GM19372 (cell line): Measurements from ENCODE around the gene RNF126.

ENCODE experiments used
- ATAC-seq: cut with Tn5 transposase; IDR thresholded peaks from one replicate; pipeline ENCODE4 v1.9.1; 2021; ENCODE audit warnings: mild to moderate bottlenecking, low read depth, moderate library complexity; ENCODE audit not compliant: unreplicated experiment

RNF126 gene

DNA sequence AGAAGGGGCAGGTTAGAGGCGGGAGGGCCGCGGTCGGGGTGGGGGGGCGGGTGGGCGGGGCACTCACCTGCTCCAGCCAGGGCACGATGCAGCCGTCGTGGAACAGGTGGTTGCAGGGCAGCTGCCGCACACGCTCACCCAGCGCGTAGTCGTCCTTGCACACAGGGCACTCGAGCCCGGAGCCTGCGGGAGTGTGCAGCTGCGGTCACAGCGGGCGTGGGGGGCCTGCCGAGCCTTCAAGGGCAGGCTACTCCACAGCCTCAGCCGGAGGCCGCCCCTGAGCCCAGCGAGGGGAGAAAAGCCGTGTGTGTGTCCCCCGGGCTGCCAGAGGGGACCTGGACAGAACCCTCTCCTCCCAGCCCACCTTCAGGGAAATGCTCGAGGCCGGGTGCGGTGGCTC, 14.7 kb downstream of the RNF126 start:
- ATAC-seq: no peak

DNA sequence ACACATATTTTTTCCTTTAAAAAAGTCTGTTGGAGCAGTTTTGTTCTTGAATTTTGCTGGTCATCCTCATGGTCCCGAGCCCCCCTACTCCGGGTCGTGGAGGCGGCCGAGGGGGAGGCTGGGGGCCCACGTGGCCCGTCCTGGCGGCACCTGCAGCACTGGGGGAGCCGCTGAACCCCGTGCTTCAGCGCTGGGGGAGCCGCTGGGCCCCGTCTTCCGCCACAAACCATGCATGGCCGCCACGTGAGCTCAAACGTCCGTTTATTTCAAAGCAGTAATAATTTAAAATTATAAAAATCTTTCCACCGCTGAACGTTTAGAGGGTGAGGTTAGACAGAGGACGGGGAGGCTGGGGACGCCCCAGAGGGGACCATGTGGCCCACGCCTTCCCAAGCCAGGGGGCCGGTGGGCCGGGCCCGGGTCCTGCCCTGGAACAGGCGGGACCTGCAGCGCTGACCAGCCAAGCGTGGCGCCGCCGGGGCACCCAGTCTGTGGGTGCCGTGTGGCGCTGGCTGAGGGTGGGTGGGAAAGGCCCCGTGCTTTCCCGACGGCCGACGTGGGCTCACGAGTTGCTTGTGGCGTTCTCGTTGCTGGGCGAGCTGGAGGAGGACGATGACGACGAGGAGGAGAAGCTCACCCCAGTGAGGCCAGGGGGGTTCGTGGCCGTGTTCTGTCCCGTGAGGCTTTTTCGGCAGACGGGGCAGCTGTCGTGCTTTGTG, 15.3 kb downstream of the RNF126 start:
- ATAC-seq: no peak

DNA sequence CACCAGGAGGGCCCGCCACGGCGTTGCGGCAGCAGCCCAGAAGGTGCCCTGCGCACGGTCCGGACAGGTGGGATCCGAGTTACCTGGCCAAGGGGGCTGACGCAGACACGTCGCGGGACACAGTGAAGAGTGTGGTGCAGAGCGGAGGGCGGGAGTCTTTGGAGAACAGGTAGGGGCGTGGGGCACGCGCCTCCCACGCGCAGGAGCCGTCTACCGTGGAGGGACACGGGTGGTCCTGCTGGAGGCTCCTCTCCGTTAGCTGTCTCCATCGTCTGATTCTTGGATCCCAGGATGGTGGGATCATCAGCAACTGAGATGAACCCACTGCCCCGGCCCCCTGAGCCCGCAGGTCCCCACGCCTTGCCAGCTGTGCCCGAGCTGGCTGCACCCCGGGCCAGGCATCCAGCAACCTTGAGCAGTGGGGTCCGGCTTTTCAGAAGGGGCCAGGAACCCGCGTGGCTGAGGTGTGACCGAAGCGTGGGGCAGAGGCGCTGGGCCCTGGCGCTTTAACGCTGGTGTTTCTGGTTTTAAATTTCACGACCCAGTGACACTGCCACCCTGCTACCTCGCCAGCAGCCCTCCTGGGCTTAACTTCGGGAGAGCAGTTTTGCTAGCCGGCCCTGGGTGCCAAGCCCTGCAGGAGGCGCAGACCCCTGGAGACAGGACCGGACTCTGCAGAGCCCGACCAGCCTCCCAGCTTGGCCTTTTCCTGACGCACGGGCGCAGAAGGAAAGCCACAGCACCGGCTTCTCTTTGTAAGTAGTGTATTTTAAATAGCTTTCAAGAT, 16.0 kb downstream of the RNF126 start:
- no peak for ATAC-seq

DNA sequence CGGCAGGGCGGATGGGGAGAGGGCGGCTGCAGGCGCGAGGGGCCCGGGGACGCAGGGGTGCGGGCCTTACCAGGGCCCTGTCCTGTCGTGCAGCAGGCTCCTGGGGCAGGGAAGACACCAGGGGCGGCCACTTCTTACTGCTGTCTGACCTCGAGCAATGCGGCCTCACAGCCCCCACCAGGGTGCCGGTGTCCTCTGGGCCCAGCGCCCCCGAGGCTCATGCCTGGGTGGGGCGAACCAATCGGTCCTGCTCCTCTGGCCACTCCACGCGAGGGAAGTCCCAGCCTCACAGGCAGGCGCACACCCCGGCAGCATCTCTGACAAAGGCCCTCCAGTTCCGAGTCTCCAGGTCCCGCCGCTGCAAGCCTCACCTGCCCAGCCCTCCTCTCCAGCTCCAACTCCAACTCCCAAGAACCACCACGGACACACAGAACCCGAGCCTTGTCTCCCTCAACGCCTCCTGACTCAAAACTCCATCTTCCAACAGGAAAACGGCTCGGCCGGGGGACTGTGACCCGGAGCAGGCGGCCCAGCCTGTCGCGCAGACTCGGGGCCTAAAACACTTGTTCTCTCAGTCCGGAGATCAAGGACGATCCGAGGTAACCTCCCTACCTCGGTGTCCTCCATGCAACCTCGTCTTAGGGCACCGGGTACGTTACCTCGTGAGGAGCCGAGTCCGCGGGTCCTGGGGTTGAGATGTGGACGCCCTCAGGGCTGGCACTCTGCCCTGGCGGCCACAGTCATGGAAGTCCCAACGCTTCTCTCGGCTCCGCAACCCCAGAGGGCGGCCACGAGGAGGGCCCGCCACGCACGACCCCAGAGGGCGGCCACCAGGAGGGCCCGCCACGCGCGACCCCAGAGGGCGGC, 16.9 kb downstream of the RNF126 start:
- ATAC-seq: no peak

DNA sequence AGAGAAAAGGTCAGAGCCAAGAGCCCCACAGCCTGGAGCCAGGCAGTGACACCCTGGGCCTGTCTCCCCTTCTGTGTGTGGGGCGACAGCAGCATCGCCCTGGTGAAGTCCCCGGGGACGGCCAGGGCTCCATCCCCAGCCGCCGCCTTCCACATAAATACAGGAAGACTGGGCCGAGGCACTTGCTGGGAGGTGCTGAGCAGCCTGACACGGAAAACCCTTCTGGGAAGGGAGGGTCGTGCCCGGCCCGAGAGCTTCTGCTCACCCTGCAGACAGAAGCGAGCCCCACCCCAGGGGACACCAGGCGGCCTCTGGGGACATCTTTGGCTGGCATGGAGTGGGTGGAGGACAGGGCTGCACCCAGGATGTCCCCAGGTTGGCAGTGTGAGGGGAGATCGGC, 18.2 kb downstream of the RNF126 start:
- ATAC-seq: no peak

DNA sequence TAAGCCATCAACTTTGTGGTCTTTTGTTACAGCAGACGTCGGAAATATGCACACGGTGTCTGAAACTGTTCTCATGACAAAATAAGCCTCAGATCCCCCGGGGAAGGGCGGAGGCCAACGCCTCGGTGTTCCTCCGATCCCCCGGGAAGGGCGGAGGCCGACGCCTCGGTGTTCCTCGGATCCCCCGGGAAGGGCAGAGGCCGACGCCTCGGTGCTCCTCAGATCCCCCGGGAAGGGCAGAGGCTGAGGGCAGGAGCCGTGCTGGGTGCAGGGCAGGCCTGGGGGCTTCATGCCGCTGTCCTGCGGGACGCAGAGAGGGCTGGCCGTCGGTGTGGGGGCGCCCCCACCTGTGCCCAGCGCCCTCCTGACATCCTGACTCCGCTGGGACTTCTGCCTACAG, 18.7 kb downstream of the RNF126 start:
- ATAC-seq: no peak

DNA sequence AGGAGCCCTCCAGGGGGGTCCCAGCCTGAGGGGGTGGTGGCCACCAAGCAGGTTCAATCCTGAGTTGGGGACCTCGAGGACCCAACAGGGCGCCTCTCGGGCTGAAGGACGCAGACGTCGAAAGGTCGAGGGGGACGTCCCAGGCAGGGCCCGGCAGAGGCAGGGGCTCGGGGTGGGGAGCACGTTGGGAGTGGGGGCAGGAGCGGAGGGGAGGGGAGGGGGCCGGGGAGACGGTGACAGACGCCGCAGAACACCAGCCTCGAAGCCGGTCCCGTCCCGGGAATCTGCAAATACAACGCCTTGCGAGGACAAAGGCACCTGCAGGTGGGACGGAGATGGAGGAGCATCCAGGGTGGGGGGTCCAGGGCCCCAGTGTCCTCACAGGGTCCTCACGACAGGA, 19.3 kb downstream of the RNF126 start:
- ATAC-seq: no peak

DNA sequence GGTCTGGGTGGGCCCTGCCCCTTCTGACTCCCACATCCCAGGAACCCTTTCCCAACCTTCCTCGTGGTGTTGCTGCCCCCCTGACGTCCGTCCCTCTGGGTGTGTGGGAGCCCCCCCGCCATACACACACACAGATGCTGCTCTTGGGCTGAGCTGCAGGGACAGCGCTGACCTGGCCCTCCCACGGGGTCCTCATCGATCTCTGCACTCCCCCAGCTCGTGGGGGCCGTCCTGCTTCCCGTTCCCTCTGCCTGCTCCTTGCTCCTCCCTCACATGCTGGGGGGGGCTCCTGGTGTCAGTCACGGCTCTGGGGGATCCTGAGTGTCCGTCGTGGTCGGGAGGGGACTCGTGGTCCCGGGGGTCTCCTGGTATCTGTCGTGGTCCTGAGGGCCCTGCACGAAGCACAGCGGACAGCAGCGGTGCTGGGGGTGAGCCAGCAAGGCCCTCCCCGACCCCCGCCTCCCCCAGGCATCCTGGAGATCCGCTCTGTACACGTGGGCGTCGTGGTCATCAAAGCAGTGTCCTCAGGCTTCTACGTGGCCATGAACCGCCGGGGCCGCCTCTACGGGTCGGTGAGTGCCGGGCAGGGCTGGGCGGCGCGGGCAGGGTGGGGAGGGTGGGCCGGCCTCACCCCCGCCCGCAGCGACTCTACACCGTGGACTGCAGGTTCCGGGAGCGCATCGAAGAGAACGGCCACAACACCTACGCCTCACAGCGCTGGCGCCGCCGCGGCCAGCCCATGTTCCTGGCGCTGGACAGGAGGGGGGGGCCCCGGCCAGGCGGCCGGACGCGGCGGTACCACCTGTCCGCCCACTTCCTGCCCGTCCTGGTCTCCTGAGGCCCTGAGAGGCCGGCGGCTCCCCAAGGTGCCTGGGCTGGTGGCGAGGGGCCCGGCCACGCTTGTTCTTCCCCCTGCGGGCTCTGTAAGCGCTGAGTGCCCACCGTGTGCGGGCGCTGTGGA, 20.0 kb downstream of the RNF126 start:
- ATAC-seq: no peak

DNA sequence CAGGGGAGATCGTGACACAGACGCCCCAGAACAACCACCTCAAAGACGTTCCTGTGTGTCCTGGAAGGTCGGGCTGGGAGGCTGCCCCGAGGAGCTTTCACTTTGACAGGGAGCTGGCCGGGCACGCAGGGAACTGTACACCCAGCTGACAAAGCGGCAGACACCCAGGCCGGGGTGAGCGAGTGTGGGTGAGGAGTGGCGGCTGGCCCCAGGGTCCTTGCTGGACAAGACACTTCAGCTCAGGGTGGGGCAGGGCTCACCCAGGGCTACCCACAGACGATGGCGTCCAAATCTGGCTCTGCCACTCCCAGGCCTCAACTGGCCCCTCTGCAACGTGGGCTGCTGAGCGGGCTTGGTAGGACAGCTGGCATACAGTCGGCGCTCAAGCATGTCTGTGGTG, 21.3 kb downstream of the RNF126 start:
- no peak for ATAC-seq

DNA sequence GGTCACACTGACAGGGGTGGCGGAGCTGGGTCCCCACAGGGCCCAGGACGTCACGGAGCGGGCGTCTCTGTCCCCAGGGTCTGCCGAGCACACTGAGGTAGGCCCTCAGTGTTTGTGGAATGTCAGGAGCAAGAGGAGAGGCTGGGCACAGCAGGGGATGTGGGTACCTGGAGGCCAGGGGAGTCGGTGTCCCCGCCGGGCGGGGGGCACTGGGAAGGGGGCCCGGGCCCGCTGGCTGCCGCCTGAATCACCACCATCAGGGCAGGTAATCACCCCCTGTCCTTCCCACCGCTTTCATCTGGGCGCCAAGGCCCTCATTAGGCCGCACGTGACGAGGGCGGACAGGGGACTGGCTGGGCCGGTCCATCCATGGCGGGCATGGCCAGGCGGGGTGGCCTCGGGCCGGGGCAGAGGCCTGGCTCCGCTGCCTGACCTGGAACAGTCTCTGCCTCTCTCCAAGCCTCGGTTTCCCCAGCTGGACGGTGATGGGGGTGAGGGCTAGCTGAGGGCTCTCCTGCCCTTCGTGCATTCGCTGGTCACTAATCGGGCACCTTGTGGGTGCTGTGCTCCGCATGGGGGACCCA, 22.3 kb downstream of the RNF126 start:
- ATAC-seq: no peak

DNA sequence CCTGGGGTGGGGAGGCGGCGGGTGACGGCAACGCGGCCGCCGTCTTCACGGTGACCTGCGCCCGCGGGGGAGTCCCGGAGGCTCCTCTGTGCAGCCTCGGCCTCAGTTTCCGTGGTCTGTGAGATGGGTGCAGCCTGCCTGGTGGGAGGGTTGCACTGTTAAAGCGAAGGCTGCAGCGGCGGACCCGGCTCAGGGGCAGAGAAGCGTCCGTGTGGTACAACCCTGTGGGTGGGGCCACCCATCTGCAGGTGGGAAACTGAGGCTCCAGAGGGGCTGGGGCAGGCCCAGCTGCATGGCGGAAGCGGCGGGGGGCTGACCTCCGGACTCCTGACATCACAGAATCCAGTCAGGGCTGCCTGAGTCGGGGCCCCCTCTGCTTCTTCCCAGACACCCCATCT, 22.9 kb downstream of the RNF126 start:
- no peak for ATAC-seq

DNA sequence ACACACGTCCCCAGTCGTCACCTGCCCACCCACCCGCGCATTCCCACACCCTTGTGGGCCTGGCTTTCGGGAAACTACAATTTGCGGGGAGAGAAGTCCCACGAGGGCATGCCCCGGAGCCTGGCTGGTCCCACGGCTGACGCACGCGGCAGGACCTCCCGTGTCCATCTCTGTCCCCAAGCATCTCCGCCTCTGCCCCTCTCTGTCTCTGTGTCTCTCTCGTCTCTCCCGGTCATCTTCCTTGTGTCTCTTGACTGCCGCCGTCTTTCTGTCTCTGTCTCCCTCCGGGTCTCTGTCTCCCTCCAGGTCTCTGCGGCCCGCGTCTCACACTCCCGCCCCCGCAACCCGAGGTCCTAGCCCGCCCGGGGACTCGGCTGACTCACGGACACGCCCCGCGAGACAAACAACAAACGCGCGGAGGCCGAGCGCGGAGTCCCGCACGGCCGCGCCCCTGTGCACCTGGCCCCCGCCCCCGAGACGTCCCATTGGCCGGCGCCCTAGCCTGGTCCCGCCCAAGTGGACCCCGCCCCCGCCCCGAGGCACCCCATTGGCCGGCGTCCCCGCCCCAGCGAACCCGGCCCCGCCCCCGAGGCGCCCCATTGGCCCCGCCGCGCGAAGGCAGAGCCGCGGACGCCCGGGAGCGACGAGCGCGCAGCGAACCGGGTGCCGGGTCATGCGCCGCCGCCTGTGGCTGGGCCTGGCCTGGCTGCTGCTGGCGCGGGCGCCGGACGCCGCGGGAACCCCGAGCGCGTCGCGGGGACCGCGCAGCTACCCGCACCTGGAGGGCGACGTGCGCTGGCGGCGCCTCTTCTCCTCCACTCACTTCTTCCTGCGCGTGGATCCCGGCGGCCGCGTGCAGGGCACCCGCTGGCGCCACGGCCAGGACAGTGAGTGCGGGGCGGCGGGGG, 23.5 kb downstream of the RNF126 start, which contains the start of gene FGF22:
Gene FGF22 (plus strand): TSS at position 627 of the 908 bp plus-strand sequence. CDS start 47 bp downstream, at position 674.
- no peak for ATAC-seq

DNA sequence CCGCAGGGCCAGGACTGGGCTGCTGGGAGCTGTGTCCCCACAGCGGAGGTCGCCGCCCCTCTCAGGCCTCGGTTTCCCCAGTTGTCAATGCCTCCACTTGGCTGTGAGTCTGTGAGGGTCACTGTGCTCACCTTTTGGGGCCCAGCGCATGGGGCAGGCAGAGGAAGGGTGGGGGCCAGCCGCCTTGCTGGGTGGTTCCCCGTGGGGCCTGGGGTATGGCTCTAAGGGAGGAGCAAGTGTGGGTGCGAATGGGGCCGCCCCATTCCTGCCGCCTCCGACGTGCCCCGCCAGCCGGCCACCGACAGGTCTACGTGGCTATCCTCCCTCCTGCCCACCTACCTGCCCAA, 24.1 kb downstream of the RNF126 start:
- no peak for ATAC-seq

DNA sequence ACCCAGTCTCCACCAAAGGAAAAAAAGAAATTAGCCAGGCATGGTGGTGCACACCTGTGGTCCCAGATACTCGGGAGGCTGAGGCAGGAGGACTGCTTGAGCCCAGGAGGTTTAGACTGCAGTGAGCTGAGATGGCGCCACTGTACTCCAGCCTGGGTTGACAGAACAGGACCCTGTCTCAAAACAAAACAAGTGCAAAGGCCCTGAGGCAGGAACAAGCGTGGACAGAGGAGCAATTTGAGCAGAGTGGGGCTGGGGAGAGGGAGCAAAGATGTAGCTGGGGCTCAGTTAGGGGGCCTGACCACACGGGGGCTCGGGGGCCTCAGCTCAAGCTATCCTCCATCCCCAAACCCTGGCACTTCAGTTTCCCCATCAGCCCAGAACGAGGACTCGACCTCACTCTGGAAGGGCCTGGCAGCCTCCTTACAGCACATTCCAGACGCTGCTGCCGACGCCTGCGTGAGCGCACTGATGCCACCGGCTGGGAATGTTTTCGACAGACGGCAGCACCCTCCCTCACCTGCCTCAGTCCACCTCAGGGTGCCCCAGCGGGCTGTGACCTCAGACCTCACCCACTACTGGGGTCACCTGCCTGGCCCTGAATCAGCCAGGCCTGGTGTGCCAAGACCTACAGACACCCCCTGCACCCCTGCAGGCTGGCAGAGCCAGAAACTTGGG, 27.9 kb downstream of the RNF126 start:
- no peak for ATAC-seq

DNA sequence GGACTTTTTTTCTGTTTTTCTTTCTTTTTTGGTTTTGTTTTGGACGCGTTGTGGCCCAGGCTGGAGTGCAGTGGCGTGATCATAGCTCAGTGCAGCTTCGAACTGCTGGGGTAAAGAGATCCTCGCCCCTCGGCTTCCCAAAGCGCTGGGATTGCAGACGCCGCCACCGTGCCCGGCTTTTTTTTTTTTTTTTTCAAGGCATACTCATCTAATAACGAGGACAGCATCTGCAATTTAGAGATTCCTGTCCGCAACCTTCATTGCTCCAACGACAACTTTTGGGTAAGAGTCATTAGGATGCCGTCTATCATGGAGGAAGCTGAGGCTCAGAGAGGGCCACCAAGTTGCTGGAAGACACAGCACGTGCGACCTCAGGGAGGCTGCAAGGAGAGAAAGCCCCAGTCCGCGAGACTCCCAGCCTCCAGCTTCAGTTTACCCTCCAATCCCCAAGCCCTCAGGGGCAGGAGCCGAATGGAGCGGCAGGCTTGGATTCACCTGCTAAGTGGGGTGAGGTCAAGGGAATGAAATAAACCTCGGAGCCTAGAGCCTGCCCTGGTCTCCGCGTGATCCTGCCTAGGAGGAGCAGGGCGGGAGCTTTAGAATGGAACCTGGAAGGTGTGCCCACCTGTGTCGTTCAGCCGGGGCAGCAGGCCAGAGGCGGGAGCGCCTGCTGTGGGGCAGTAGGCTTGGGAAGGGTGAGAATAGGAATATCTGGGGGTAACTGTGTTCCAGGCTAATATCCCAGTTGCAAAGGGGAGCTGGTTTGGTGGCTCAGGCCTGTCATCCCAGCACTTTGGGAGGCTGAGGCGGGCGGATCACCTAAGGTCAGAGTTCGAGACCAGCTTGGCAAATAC, 29.0 kb downstream of the RNF126 start:
- ATAC-seq: no peak

DNA sequence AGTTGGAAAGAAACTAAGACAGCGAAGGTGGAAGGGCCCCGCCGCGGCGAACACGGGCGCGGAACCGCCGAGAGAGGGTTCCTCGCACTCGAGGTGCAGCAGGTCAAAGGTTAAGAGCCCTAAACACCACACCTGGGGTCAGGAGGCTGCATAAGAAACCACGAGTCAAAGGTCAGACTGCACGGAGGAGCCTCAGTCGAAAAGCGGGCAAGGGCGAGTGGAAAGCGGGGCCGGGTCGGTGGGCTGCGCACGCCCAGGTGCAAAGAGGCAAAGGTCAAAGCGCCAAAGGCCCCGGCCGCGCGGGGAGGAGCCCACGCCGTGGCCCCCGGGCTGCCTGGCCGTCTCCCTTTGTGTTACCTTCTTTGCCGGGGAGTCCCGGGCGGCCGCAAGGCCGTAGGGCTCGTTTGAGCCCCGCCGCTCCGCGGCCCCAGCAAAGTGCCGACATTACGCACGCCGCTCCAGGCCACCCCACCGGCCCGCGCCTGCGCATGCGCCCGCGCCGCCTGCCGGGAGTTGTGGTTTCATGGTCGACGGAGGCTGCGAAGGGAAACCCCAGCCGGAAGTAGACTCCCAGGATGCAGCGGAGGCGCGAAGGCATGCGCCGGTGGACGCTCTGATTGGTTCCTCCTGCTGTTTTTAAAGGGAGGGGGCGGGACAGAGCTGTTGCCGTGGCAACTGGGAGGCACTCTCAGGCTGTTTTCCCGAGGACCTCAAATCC, 29.8 kb downstream of the RNF126 start, which contains the start of gene POLRMT:
Gene POLRMT (minus strand): TSS at position 470 of the 718 bp plus-strand sequence. CDS start 25 bp downstream, at position 445.
- peak; percentile 92 for ATAC-seq
